GM19035 (cell line): Measurements from ENCODE around the gene SCRN1.

Source experiments
- ATAC-seq: cut with Tn5 transposase; IDR thresholded peaks from one replicate; pipeline ENCODE4 v1.9.1; 2021; ENCODE audit not compliant: unreplicated experiment

SCRN1 gene

GRCh38 chr7:30010021-30010420 is 20.4 kb upstream of the SCRN1 start:
- no peak for ATAC-seq

- no peak for ATAC-seq
Observed at GRCh38 chr7:30005464-30005863, 15.9 kb upstream of the SCRN1 start.

- no peak for ATAC-seq
Observed at GRCh38 chr7:30003098-30003497, 13.5 kb upstream of the SCRN1 start.

- no peak for ATAC-seq
Observed at GRCh38 chr7:30001998-30002397, 12.4 kb upstream of the SCRN1 start.

DNA sequence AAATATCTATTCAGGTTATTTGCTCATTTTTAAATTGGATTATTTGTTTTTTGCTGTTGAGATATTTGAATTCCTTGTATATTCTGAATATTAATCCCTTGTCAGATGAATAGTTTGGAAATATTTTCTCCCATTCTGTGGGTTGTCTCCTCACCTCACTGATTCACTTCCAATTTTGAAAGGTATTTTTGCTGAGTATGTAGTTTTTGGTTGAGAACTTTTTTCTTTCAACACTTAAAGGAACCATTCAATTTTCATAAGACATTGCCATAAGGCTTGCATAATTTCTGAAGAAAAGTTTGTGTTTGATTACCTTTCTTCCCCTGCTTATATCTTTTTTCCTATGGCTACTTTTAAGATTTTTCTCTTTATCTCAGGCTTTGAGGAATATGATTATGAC is 8.9 kb upstream of the SCRN1 start:
- ATAC-seq = no peak

GRCh38 chr7:29996321-29996720 is 6.7 kb upstream of the SCRN1 start:
- ATAC-seq = no peak

DNA sequence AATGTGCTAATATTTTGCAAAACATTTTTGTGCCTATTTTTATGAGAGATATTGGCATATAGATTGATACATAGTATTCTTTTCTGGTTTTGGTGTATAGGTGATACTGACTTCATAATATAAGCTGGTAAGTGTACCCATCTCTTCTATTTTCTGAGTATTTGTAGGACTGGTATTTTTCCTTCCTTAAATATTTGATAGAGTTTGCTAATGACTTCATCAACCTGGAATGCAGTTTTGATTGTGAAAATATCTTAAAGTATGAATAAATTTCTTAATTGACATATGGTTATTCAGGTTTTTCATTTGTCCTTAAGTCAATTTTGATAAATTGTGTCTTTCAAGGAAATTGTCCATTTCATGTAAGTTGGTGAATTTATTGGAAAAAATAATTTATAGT is 6.1 kb upstream of the SCRN1 start:
- ATAC-seq = no peak

DNA sequence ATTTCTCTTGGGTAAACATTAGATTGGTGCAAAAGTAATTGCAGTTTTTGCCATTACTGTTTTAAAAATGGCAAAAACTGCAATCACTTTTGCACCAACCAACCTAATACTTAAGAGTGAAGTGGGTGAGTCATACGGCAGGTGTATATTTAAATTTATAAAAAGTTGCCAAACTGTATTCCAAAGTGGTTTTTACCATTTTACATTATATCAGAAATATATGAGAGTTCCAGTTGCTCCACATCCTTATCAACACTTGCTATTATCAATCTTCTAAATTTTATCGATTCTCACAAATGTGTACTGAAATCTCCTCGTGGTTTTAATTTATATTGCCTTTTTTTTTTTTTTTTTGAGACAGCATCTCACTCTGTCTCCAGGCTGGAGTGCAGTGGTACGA is 3.5 kb upstream of the SCRN1 start:
- ATAC-seq = no peak

- no peak for ATAC-seq
Observed at GRCh38 chr7:29991937-29992336, 2.3 kb upstream of the SCRN1 start.

GRCh38 chr7:29990931-29991330 is 1.3 kb upstream of the SCRN1 start:
- ATAC-seq = no peak

- ATAC-seq = peak; percentile 37
Observed at GRCh38 chr7:29988424-29989256, 961 bp downstream of the SCRN1 start.

- ATAC-seq = no peak
Observed at GRCh38 chr7:29987811-29988317, 1.7 kb downstream of the SCRN1 start.

DNA sequence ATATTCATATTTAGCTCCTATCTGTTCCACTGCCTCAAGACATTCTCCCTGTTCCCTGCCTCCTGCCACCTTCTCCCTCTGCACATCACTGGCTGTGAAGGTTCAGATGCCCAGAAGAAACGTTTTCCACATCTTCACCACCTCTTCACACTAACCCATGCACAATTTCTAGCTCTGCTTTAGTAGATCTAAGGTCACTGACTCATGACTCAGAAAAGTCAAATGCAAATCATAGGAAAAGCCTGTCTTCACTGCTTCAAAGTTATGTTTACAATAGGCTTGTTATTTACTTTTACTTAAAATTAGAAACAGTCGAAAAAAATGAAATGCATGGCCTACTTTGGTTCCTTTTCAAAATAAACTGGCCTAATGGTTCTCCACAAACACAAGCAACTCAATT is 2.5 kb downstream of the SCRN1 start:
- no peak for ATAC-seq

- no peak for ATAC-seq
Observed at GRCh38 chr7:29980151-29980550, 9.4 kb downstream of the SCRN1 start.

DNA sequence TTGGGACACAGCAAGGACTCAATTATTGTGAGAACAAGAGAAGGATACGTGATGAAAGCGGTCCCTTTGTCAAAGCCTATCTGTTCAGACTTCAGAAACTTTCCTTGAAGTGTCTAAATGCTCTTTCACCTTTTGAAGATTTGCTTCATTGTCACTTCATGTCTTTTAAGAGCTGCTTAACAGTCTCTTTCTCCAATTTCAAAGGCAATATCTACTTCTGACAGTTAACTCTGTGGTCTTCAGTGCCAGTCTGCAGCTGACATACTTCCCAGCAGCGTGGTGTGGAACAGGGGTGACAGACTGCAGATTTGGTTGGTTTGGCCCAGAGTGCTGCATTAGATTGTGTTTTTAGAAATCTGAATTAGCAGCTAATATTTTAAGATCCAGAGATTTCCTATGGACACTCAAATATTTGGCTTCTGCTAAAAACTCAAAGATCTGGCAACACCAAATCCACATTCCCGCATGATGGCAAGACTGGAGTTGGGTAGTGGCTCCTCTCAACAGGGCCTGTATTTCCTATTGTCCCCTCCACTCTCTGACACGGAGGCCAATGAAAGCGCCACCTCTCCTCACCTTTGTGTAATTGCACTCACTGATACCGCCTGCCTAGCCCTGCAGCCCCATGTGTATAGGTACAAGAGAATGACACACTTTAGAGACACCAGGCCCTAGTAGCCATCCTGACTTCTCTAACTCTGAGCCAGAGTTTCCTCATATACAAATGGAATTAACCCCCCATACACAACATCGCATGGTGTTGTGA is 11.5 kb downstream of the SCRN1 start:
- ATAC-seq = no peak

- ATAC-seq = no peak
Observed at GRCh38 chr7:29976673-29977415, 12.8 kb downstream of the SCRN1 start.

DNA sequence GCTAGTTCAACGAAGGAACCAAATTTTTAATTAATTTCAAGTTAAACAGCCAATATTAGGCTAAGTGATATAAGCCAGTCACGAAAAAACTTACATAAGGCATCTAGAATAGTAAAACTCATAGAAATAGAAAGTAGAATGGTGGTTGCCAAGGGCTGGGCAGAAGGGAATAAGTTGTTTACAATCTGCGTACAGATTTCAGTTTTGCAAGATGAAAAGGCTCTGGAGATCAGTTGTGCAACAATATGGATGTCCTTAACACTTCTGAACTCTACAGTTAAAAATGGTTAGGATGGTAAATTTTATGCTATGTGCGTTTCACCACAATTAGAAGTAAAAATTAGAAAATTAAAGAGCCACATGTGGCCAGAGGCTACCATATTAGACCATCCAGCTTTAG is 13.3 kb downstream of the SCRN1 start:
- ATAC-seq = no peak

DNA sequence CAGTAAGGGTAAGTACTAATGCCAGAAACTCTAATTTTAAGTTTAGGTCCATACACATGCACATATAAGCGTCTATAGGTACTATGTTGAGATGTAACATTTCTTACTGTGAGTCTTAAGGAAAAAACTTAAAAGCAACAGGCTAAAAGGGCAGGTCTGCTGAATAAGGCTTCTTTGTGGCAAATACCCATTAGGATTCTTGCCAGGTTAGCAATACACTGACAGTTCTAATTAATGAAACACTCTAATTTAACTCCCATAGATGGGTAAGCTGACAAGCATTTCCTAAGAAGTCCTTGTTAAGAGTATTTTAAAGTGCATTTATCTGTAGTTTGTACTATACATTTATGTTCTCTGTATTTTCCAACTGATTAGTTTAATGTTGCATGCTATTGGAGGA is 14.0 kb downstream of the SCRN1 start:
- ATAC-seq = no peak

GRCh38 chr7:29974286-29974685 is 15.3 kb downstream of the SCRN1 start:
- ATAC-seq = no peak

GRCh38 chr7:29972315-29972669 is 17.3 kb downstream of the SCRN1 start:
- no peak for ATAC-seq

DNA sequence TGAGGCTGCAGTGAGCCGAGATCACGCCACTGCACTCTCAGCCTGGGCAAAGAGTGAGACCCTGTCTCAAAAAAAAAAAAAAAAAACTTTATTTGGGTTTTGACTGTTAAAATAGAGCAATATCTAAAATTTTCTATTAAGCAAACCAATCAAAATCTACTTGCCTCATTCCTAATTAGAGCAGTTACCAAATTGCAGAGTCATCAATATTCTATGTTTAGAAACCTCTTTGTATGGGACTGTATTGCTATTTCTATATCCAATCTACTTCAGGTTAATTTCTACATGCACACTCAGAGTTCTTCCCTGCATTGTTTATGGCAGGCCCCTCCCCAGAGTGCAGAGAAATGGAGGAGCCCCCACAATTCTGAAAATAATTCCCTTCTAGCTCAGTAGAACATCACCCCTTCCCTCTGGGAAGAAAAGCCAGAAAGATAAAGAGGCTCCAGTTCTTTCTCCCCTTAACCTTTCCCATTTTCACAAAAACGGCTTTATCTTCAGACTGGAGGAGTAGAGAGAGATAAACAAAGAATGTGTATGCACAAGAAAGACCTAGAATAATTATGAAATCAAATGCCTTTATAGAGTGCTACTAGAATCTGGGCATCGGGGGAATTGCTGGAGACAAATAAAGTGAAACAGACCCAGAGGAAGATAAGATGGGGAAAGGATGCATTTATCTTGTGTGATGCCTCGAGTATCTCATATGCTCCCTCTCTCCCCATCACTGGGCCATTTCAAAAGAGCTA is 17.9 kb downstream of the SCRN1 start:
- no peak for ATAC-seq
